Endothelial cell of umbilical vein (primary cell): ENCODE results near the gene MAMDC4. TPM values are rescaled to one million over a fixed set of nuclear protein-coding genes. Genes with fewer than 3 reads are reported as not detected.

Experiments used
- BruUV-seq: library from RNA; stranded (reverse); fragments of 400-500 nt; replicated peaks from 2 replicates; lab custom pipeline; 2021; lab: Mats Ljungman, UMichigan
- CTCF ChIA-PET: fragments of 300-600, 350-600 bp; sonication (Branson Sonifier 250); formaldehyde crosslinking; loops from one replicate; lab custom pipeline; 2021; ENCODE audit warnings: antibody characterized with exemption, inconsistent platforms; lab: Charles Lee
- POLR2A ChIA-PET: fragments of 300-600, 350-600 bp; sonication (Branson Sonifier 250); formaldehyde crosslinking; loops from one replicate; lab custom pipeline; 2021; ENCODE audit warnings: antibody characterized with exemption, inconsistent platforms; lab: Charles Lee
- DNase-seq: peaks from one replicate; pipeline ENCODE4 v3.0.0-alpha.2; 2011; ENCODE audit warnings: low read depth, low spot score
- FAIRE-seq: peaks from 2 replicates; lab custom pipeline; 2011; peaks lifted over from hg19 to GRCh38; lab: Jason Lieb, UNC
- H2AFZ ChIP-seq: 2 replicates; pipeline ENCODE4 v1.6.0; 2012; ENCODE audit warnings: low read depth, low read length, control low read depth, inconsistent platforms
- H3K27ac ChIP-seq: 2 replicates; pipeline ENCODE4 v1.5.1; 2011; ENCODE audit warnings: low read depth, mild to moderate bottlenecking, control low read depth, low read length, moderate library complexity; ENCODE audit not compliant: insufficient read depth
- H3K27me3 ChIP-seq, 2 experiments: 2 replicates each; pipeline versions ENCODE4 v1.6.0 to v1.6.1; 2011; ENCODE audit warnings: low read length in 2 of 2, mixed read lengths in 1 of 2; ENCODE audit not compliant: control insufficient read depth in 2 of 2, insufficient read depth in 2 of 2
- H3K36me3 ChIP-seq, 2 experiments: 2 replicates in 1 of 2; 3 replicates in 1 of 2; pipeline ENCODE4 v1.5.1; 2011; ENCODE audit warnings: low read length in 2 of 2, mild to moderate bottlenecking in 1 of 2, moderate library complexity in 1 of 2; ENCODE audit not compliant: control insufficient read depth in 2 of 2, insufficient read depth in 2 of 2; ENCODE audit errors: extremely low read depth in 1 of 2
- H3K4me1 ChIP-seq: 3 replicates; pipeline ENCODE4 v1.5.1; 2011; ENCODE audit warnings: mild to moderate bottlenecking, low read length; ENCODE audit not compliant: control insufficient read depth, insufficient read depth; ENCODE audit errors: extremely low read depth
- H3K4me2 ChIP-seq: 2 replicates; pipeline ENCODE4 v1.6.1; 2011; ENCODE audit warnings: low read length, control low read depth, mixed read lengths; ENCODE audit not compliant: insufficient read depth
- H3K4me3 ChIP-seq, 3 experiments: fragments of 200-600 bp in 1 of 3; sonication (generic), shearing (Covaris generic) in 1 of 3; replicated peaks in 1 of 3; 2 replicates each; pipeline ENCODE4 v1.5.1; 2011 to 2016; ENCODE audit warnings: control low read depth in 3 of 3, low read length in 3 of 3, mild to moderate bottlenecking in 2 of 3, inconsistent platforms in 1 of 3, low read depth in 1 of 3, moderate library complexity in 1 of 3; ENCODE audit not compliant: insufficient read depth in 1 of 3
- H3K79me2 ChIP-seq: 2 replicates; pipeline ENCODE4 v1.6.0; 2012; ENCODE audit warnings: low read length, inconsistent platforms; ENCODE audit not compliant: control insufficient read depth, insufficient read depth
- H3K9ac ChIP-seq: replicated peaks from 2 replicates; pipeline ENCODE3; 2011; ENCODE audit warnings: low read length, control low read depth; ENCODE audit not compliant: insufficient read depth; ENCODE audit errors: extremely low read depth
- H3K9me1 ChIP-seq: replicated peaks from 3 replicates; pipeline ENCODE4 v1.6.0; 2011; ENCODE audit warnings: mild to moderate bottlenecking, low read length; ENCODE audit not compliant: control insufficient read depth, insufficient read depth; ENCODE audit errors: extremely low read depth
- H3K9me3 ChIP-seq: replicated peaks from 2 replicates; pipeline ENCODE4 v1.5.1; 2012; ENCODE audit warnings: low read length, inconsistent platforms; ENCODE audit not compliant: control insufficient read depth, insufficient read depth
- H4K20me1 ChIP-seq: replicated peaks from 2 replicates; pipeline ENCODE3; 2011; ENCODE audit warnings: mild to moderate bottlenecking, low read length; ENCODE audit not compliant: control insufficient read depth, insufficient read depth; ENCODE audit errors: extremely low read depth
- EZH2 ChIP-seq: IDR thresholded peaks from 2 replicates; pipeline ENCODE4 v1.6.1; 2012; ENCODE audit warnings: borderline replicate concordance, low read depth, mild to moderate bottlenecking, moderate library complexity, low read length, inconsistent platforms; ENCODE audit not compliant: severe bottlenecking
- FOS ChIP-seq: IDR thresholded peaks from 2 replicates; pipeline ENCODE4 v1.6.1; 2011; ENCODE audit warnings: mild to moderate bottlenecking, low read length, moderate library complexity, borderline replicate concordance; ENCODE audit not compliant: insufficient read depth
- GATA2 ChIP-seq: IDR thresholded peaks from 2 replicates; pipeline ENCODE4 v1.7.0; 2011; ENCODE audit warnings: low read depth, mild to moderate bottlenecking, moderate library complexity, mixed read lengths, low read length; ENCODE audit not compliant: insufficient read length, insufficient read depth
- JUN ChIP-seq: IDR thresholded peaks from 2 replicates; pipeline ENCODE4 v1.6.1; 2011; ENCODE audit warnings: borderline replicate concordance, low read depth; ENCODE audit not compliant: insufficient read length, insufficient read depth
- MYC ChIP-seq: IDR thresholded peaks from one replicate; pipeline ENCODE4 v1.6.1; 2011; ENCODE audit warnings: mild to moderate bottlenecking, low read depth, low read length
- POLR2A ChIP-seq: IDR thresholded peaks from 2 replicates; pipeline ENCODE4 v1.6.1; 2012; ENCODE audit warnings: low read depth, mild to moderate bottlenecking, control low read depth, low read length
- dilution Hi-C: fragments of 300-500 bp; cut with MboI; formaldehyde crosslinking; loops from one replicate; pipeline ENCODE4 v1.15.0; 2019; ENCODE audit warnings: low sequenced_read_pairs; ENCODE audit not compliant: extremely low pct_ligation_motif_present
- intact Hi-C: fragments of 100-400 bp; cut with micrococcal nuclease; formaldehyde crosslinking; loops from one replicate; pipeline ENCODE4 v1.10.0; 2022
- polyA plus RNA-seq, 4 experiments: library from polyadenylated mRNA; depleted of rRNA in 3 of 4; stranded (reverse) in 3 of 4; unstranded in 1 of 4; fragments of >200 nt; gene quantifications; 2 replicates each; pipeline versions ENCODE4 v1.2.1 to v1.2.3, GENCODE V29; 2011 to 2012; ENCODE audit warnings: missing spikeins in 1 of 4
- total RNA-seq: library from RNA; stranded (reverse); gene quantifications from 2 replicates; pipeline ENCODE4 v1.2.3, GENCODE V29; 2021
- TF ChIP-seq, protein P1 (sequence below), 2 donors: IDR thresholded peaks; 1 replicate in 1 of 2; 2 replicates in 1 of 2; pipeline ENCODE4 v1.5.1; 2011; ENCODE audit warnings: low read length in 2 of 2, mild to moderate bottlenecking in 2 of 2, moderate library complexity in 2 of 2, control low read depth in 1 of 2, inconsistent platforms in 1 of 2, low read depth in 1 of 2; ENCODE audit not compliant: insufficient read depth in 1 of 2; ENCODE audit errors: extremely low read depth in 1 of 2

Gene MAMDC4
- total and polyA plus RNA-seq, 2 donors (not counting 3 experiments of a cell fraction or from before 2014, with no cell fraction given): 3.6 to 7.2 TPM

DNA sequence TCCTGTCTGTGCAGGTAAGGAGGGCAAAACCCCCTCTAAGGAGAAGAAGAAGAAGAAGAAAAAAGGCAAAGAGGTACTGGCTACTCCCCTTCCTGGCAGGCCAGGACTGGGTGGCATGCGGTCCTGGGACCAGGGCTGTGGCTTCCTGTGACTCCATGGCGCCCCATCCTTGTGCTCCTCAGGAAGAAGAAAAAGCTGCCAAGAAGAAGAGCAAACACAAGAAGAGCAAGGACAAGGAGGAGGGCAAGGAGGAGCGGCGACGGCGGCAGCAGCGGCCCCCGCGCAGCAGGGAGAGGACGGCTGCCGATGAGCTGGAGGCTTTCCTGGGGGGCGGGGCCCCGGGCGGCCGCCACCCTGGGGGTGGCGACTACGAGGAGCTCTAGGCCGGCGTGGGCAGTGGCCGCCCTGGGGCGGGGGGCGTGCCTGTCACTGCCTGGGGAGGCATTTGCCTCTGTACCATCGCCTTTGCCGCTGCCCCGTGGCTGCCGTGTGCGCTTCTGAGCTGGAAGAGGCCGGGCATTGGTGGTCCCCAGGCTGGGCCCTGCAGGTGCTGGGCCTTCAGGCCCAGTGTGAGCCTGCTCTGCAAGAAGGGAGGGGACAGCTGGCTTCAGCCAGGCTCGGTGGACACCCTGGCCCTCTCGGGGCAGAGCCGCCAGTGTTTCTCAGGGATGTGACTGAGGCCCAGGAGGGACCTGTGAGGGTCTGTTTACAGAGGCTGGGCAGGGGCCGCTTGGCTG is 11.8 kb upstream of the MAMDC4 start:
- BruUV-seq: no TSS peak

More for the DNA sequence above, 11.8 kb upstream of the MAMDC4 start:
- intact Hi-C loops: loop anchor here (5.0 kb wide), 2 partner anchors 33 to 157 kb away; partner anchors contain the start of genes CLIC3 and RABL6
- CTCF ChIA-PET: interaction anchor here (0.6 to 1.0 kb wide), 2 partner anchors 13 to 19 kb away, joined by 3 to 4 read pairs; no protein-coding TSS in a partner anchor
- POLR2A ChIA-PET: interaction anchor here (0.6 kb wide), 1 partner anchor 69 kb away, joined by 7 read pairs; no protein-coding TSS in a partner anchor
- H3K27ac ChIP-seq: no peak overlapping the region
- no peak overlapping the region for H3K4me3 ChIP-seq
- no peaks in the 10 kb centered on the region for H3K9me3 ChIP-seq
- H3K4me2 ChIP-seq: no peak overlapping the region
- H3K27me3 ChIP-seq: peaks cover 2 to 11% of the 10 kb centered on the region in 2 experiments
- no peak for DNase-seq
- FAIRE-seq: no peak
- H3K9ac ChIP-seq: no peak overlapping the region
- H3K79me2 ChIP-seq: no peaks in the 10 kb centered on the region
- dilution Hi-C loops: no loop called here
- H2AFZ ChIP-seq: no peak overlapping the region
- H3K36me3 ChIP-seq: peaks cover 0 to 13% of the 10 kb centered on the region in 2 experiments
- H3K9me1 ChIP-seq: no peaks in the 10 kb centered on the region
- H4K20me1 ChIP-seq: no peaks in the 10 kb centered on the region
- peaks cover 3% of the 10 kb centered on the region for H3K4me1 ChIP-seq
- TF ChIP-seq JUN (no peak), GATA2 (no peak), FOS (no peak), MYC (no peak), POLR2A (no peak), EZH2 (no peak)
- TF ChIP-seq, protein P1, sequence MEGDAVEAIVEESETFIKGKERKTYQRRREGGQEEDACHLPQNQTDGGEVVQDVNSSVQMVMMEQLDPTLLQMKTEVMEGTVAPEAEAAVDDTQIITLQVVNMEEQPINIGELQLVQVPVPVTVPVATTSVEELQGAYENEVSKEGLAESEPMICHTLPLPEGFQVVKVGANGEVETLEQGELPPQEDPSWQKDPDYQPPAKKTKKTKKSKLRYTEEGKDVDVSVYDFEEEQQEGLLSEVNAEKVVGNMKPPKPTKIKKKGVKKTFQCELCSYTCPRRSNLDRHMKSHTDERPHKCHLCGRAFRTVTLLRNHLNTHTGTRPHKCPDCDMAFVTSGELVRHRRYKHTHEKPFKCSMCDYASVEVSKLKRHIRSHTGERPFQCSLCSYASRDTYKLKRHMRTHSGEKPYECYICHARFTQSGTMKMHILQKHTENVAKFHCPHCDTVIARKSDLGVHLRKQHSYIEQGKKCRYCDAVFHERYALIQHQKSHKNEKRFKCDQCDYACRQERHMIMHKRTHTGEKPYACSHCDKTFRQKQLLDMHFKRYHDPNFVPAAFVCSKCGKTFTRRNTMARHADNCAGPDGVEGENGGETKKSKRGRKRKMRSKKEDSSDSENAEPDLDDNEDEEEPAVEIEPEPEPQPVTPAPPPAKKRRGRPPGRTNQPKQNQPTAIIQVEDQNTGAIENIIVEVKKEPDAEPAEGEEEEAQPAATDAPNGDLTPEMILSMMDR (IDR thresholded peaks at IDR 0.05; ENCODE audit: extremely low read depth in 1 of 2, insufficient read depth in 1 of 2, low read depth in 1 of 2, low read length in 2 of 2): no peak
